ENCODE results near the gene KRTAP9-1. TPM values are rescaled to one million over a fixed set of nuclear protein-coding genes. Genes with fewer than 3 reads are reported as not detected.

Gene KRTAP9-1
- total and polyA plus RNA-seq, 9 of the 15 experiments (the other 6 are each of a cell fraction or from before 2014, with no cell fraction given): not detected

DNA sequence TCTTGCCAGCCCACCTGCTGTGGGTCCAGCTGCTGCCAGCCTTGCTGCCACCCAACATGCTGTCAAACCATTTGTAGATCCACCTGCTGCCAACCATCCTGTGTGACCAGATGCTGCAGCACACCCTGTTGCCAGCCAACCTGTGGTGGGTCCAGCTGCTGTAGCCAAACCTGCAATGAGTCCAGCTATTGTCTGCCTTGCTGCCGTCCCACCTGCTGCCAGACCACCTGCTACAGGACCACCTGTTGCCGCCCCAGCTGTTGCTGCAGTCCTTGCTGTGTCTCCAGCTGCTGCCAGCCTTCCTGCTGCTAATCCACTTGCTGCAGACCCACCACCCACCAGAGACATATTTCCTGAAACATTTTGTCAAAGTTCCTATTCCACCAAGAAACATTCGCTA is 641 bp downstream of the KRTAP9-1 start (continued):
- TF ChIP-seq, protein P1, sequence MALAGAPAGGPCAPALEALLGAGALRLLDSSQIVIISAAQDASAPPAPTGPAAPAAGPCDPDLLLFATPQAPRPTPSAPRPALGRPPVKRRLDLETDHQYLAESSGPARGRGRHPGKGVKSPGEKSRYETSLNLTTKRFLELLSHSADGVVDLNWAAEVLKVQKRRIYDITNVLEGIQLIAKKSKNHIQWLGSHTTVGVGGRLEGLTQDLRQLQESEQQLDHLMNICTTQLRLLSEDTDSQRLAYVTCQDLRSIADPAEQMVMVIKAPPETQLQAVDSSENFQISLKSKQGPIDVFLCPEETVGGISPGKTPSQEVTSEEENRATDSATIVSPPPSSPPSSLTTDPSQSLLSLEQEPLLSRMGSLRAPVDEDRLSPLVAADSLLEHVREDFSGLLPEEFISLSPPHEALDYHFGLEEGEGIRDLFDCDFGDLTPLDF (CRISPR knock-in tag; IDR thresholded peaks at IDR 0.05): no peak
- no peak for TF ChIP-seq TOE1 (IDR thresholded peaks at IDR 0.05; ENCODE audit: borderline replicate concordance)
- TF ChIP-seq TOE1 (CRISPR knock-in tag; IDR thresholded peaks at IDR 0.05; ENCODE audit: borderline replicate concordance, low read depth): no peak

GRCh38 chr17:41196068-41196467 is 6.4 kb downstream of the KRTAP9-1 start:
- no peaks in the 10 kb centered on the region for H3K27me3 ChIP-seq (ENCODE audit: control insufficient read depth in 2 of 2, insufficient read depth in 2 of 2, low read length in 2 of 2)
- H3K9me3 ChIP-seq (replicated peaks; ENCODE audit: control insufficient read depth, insufficient read depth, low read depth, low read length): no peaks in the 10 kb centered on the region
- WGBS (ENCODE audit: insufficient coverage, low coverage, missing lambda C conversion rate): 0% methylated on average over 1 of the region's 1 CpG
- H3K36me3 ChIP-seq (ENCODE audit: control insufficient read depth, insufficient read depth, low read length): no peaks in the 10 kb centered on the region
- ChIA-PET POLR2A (no interaction called here), CTCF (ENCODE audit: low intra/inter-chr PET ratio) (no interaction called here)
- FAIRE-seq (no peak), ATAC-seq (no peak), DNase-seq (ENCODE audit: extremely low read depth in 1 of 4, low spot score in 3 of 4) (no peak)
- no peak overlapping the region for H3K27ac ChIP-seq (ENCODE audit: extremely low read depth, low read depth, low read length)
- no peak overlapping the region for H3K4me3 ChIP-seq
- no peaks in the 10 kb centered on the region for H3K9me1 ChIP-seq (ENCODE audit: control insufficient read depth, insufficient read depth, low read length)
- H3K9ac ChIP-seq (ENCODE audit: insufficient read depth in 1 of 2, low read depth in 2 of 2, low read length in 2 of 2): no peak overlapping the region
- no peak overlapping the region for H3K4me2 ChIP-seq (ENCODE audit: insufficient read depth, low read length)
- H3K4me1 ChIP-seq (replicated peaks in 1 of 2; ENCODE audit: control insufficient read depth in 2 of 2, insufficient read depth in 2 of 2, low read length in 2 of 2): no peaks in the 10 kb centered on the region
- no peak overlapping the region for H2AFZ ChIP-seq (ENCODE audit: low read depth, low read length)
- TF ChIP-seq FOXA3 (CRISPR knock-in tag; conservative IDR thresholded peaks at IDR 0.05 in 1 of 2, IDR thresholded peaks at IDR 0.05 in 1 of 2) (no peak), CSDE1 (IDR thresholded peaks at IDR 0.05) (no peak), MITF (IDR thresholded peaks at IDR 0.05) (no peak), ARID2 (IDR thresholded peaks at IDR 0.05) (no peak), PRPF4 (IDR thresholded peaks at IDR 0.05; ENCODE audit: insufficient read depth, low read depth, low read length, poor library complexity, severe bottlenecking) (no peak), HNRNPLL (IDR thresholded peaks at IDR 0.05; ENCODE audit: low read depth, low read length, poor library complexity, severe bottlenecking) (no peak), ESRRA (IDR thresholded peaks at IDR 0.05; ENCODE audit: borderline replicate concordance, low read depth) (no peak)
- intact Hi-C loops (cut with micrococcal nuclease) (no loop called here), in situ Hi-C loops (cut with MboI) (no loop called here)
- no peaks in the 10 kb centered on the region for H4K20me1 ChIP-seq (replicated peaks; ENCODE audit: control insufficient read depth, insufficient read depth, low read length)
- no peaks in the 10 kb centered on the region for H3K79me2 ChIP-seq (ENCODE audit: control insufficient read depth, insufficient read depth, low read length)
- BruUV-seq (replicated peaks): no TSS peak
